Measurements from ENCODE around the gene KDM3A. TPM values are rescaled to one million over a fixed set of nuclear protein-coding genes. Genes with fewer than 3 reads are reported as not detected.

The KDM3A gene
- total RNA-seq, 1 donor from 2014 or later: 76.2 TPM

GRCh38 chr2:86466306-86466705, 25.1 kb downstream of the KDM3A start:
- H3K9me3 ChIP-seq (ENCODE audit: insufficient read depth, low read depth, low read length): no peaks in the 10 kb centered on the region
- no peak overlapping the region for H3K27ac Mint-ChIP-seq (ENCODE audit: unreplicated experiment)
- H3K27me3 ChIP-seq (ENCODE audit: insufficient read depth, low read length): no peaks in the 10 kb centered on the region
- H3K36me3 ChIP-seq (ENCODE audit: insufficient read depth, low read length): peaks cover 55% of the 10 kb centered on the region
- H3K36me3 Mint-ChIP-seq (ENCODE audit: low read depth, unreplicated experiment): peaks cover 9% of the 10 kb centered on the region
- no peak overlapping the region for H3K27ac ChIP-seq (ENCODE audit: low read depth, low read length)
- DNase-seq (ENCODE audit: low read depth) (no peak), FAIRE-seq (no peak)
- no peak overlapping the region for H3K9ac ChIP-seq (ENCODE audit: low read length)
- H3K4me1 ChIP-seq (ENCODE audit: insufficient read depth, low read length): no peaks in the 10 kb centered on the region
- TF ChIP-seq CTCF (IDR thresholded peaks at IDR 0.05; ENCODE audit: insufficient read depth, low read depth, low read length) (no peak), EZH2 (IDR thresholded peaks at IDR 0.05; ENCODE audit: insufficient read depth, low read length) (no peak)
- H3K4me2 ChIP-seq (ENCODE audit: low read length): no peak overlapping the region
- H3K79me2 ChIP-seq (ENCODE audit: insufficient read depth, low read length): no peaks in the 10 kb centered on the region
- H3K27me3 Mint-ChIP-seq (ENCODE audit: low read depth, unreplicated experiment): no peaks in the 10 kb centered on the region
- no peak overlapping the region for H2AFZ ChIP-seq (ENCODE audit: low read depth, low read length)
- no peaks in the 10 kb centered on the region for H3K4me1 Mint-ChIP-seq (ENCODE audit: low read depth, unreplicated experiment)
- no peaks in the 10 kb centered on the region for H3K9me3 Mint-ChIP-seq (ENCODE audit: unreplicated experiment)
- no peak overlapping the region for H3K4me3 ChIP-seq (ENCODE audit: insufficient read depth, low read depth, low read length)
- no peak overlapping the region for H3K4me3 Mint-ChIP-seq (ENCODE audit: unreplicated experiment)
- peaks cover 23% of the 10 kb centered on the region for H4K20me1 ChIP-seq (ENCODE audit: insufficient read depth, low read length)

GRCh38 chr2:86468162-86469033, 27.2 kb downstream of the KDM3A start:
- Mint-ChIP-seq H3K4me3 (ENCODE audit: unreplicated experiment) (no peak overlapping the region), H3K27ac (ENCODE audit: unreplicated experiment) (no peak overlapping the region), H3K9me3 (ENCODE audit: unreplicated experiment) (no peaks in the 10 kb centered on the region), H3K36me3 (ENCODE audit: low read depth, unreplicated experiment) (peaks cover 13% of the 10 kb centered on the region), H3K27me3 (ENCODE audit: low read depth, unreplicated experiment) (no peaks in the 10 kb centered on the region), H3K4me1 (ENCODE audit: low read depth, unreplicated experiment) (no peaks in the 10 kb centered on the region)
- FAIRE-seq: no peak
- no peak overlapping the region for H3K27ac ChIP-seq (ENCODE audit: low read depth, low read length)
- no peaks in the 10 kb centered on the region for H3K4me1 ChIP-seq (ENCODE audit: insufficient read depth, low read length)
- no peaks in the 10 kb centered on the region for H3K27me3 ChIP-seq (ENCODE audit: insufficient read depth, low read length)
- no peak overlapping the region for H3K4me2 ChIP-seq (ENCODE audit: low read length)
- peaks cover 25% of the 10 kb centered on the region for H4K20me1 ChIP-seq (ENCODE audit: insufficient read depth, low read length)
- H3K9me3 ChIP-seq (ENCODE audit: insufficient read depth, low read depth, low read length): no peaks in the 10 kb centered on the region
- peaks cover 51% of the 10 kb centered on the region for H3K36me3 ChIP-seq (ENCODE audit: insufficient read depth, low read length)
- H3K9ac ChIP-seq (ENCODE audit: low read length): no peak overlapping the region
- H2AFZ ChIP-seq (ENCODE audit: low read depth, low read length): no peak overlapping the region
- H3K4me3 ChIP-seq (ENCODE audit: insufficient read depth, low read depth, low read length): no peak overlapping the region
- DNase-seq (ENCODE audit: low read depth): no peak
- no peaks in the 10 kb centered on the region for H3K79me2 ChIP-seq (ENCODE audit: insufficient read depth, low read length)
- TF ChIP-seq CTCF (IDR thresholded peaks at IDR 0.05; ENCODE audit: insufficient read depth, low read depth, low read length) (no peak), EZH2 (IDR thresholded peaks at IDR 0.05; ENCODE audit: insufficient read depth, low read length) (no peak)

GRCh38 chr2:86470890-86471289, 29.7 kb downstream of the KDM3A start:
- Mint-ChIP-seq H3K27ac (ENCODE audit: unreplicated experiment) (no peak overlapping the region), H3K4me1 (ENCODE audit: low read depth, unreplicated experiment) (peaks cover 8% of the 10 kb centered on the region), H3K27me3 (ENCODE audit: low read depth, unreplicated experiment) (no peaks in the 10 kb centered on the region), H3K36me3 (ENCODE audit: low read depth, unreplicated experiment) (peaks cover 13% of the 10 kb centered on the region), H3K9me3 (ENCODE audit: unreplicated experiment) (no peaks in the 10 kb centered on the region), H3K4me3 (ENCODE audit: unreplicated experiment) (no peak overlapping the region)
- DNase-seq (ENCODE audit: low read depth) (no peak), FAIRE-seq (no peak)
- no peak for TF ChIP-seq CTCF (IDR thresholded peaks at IDR 0.05; ENCODE audit: insufficient read depth, low read depth, low read length)
- no peak for TF ChIP-seq EZH2 (IDR thresholded peaks at IDR 0.05; ENCODE audit: insufficient read depth, low read length)
- Histone ChIP-seq H3K27ac (ENCODE audit: low read depth, low read length) (no peak overlapping the region), H3K4me3 (ENCODE audit: insufficient read depth, low read depth, low read length) (no peak overlapping the region), H3K9ac (ENCODE audit: low read length) (no peak overlapping the region), H3K27me3 (ENCODE audit: insufficient read depth, low read length) (no peaks in the 10 kb centered on the region), H3K4me1 (ENCODE audit: insufficient read depth, low read length) (peaks cover 7% of the 10 kb centered on the region), H3K9me3 (ENCODE audit: insufficient read depth, low read depth, low read length) (no peaks in the 10 kb centered on the region), H2AFZ (ENCODE audit: low read depth, low read length) (no peak overlapping the region), H3K36me3 (ENCODE audit: insufficient read depth, low read length) (peaks cover 46% of the 10 kb centered on the region), H3K79me2 (ENCODE audit: insufficient read depth, low read length) (no peaks in the 10 kb centered on the region), H4K20me1 (ENCODE audit: insufficient read depth, low read length) (peaks cover 35% of the 10 kb centered on the region), H3K4me2 (ENCODE audit: low read length) (no peak overlapping the region)

Data from astrocyte (in vitro differentiated cells and primary cell).